ENCODE measurements around the gene ASB2.
A peak's percentile ranks its signal among the peaks of the same experiment; 100 is the strongest.

The ASB2 gene

GRCh38 chr14:93960108-93960475 is 16.3 kb downstream of the ASB2 start:
- DNase-seq: no peak

DNA sequence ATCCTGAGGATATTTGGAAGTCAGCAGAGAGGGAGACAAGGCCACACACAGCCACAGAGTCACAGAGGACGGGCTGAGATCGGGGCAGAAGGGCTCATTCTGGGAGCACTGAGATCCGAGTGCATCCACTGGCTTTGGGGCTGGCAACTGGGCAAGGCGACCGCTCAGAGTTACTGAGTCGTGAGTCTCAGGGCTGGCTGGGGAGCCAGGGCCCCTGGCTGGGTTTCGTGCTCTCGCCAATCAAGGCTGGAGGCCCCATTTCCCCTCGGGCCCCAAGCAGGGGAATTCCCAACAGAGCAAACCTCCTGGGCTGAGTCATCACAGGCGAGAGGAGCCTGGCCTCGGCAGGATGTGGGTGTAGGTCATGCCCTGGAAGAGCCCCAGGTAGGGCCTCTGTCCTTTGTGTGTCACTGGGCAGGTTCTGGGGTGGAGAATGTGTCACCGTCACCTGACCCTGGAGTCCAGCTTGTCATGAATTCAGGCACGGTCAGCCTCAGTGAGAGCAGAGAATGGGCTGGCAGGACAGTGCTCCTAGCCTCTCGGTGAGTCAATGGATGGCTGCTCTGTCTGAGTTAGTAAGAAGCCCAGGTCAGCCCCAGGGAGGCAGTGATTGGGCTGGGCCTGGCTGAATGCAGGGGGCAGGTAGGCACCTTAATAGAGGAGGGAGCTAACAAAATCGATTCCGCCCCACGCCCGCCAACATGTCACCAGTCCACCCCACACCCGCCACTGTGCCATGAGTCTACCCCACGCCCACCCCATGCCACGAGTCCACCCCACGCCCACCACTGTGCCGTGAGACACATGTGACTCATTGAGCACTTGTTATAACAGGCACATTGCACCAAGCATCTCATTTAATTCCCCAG is 16.9 kb downstream of the ASB2 start:
- DNase-seq: no peak

- no peak for DNase-seq
These were observed 17.7 kb downstream of the ASB2 start for GRCh38 chr14:93958567-93959238.

DNA sequence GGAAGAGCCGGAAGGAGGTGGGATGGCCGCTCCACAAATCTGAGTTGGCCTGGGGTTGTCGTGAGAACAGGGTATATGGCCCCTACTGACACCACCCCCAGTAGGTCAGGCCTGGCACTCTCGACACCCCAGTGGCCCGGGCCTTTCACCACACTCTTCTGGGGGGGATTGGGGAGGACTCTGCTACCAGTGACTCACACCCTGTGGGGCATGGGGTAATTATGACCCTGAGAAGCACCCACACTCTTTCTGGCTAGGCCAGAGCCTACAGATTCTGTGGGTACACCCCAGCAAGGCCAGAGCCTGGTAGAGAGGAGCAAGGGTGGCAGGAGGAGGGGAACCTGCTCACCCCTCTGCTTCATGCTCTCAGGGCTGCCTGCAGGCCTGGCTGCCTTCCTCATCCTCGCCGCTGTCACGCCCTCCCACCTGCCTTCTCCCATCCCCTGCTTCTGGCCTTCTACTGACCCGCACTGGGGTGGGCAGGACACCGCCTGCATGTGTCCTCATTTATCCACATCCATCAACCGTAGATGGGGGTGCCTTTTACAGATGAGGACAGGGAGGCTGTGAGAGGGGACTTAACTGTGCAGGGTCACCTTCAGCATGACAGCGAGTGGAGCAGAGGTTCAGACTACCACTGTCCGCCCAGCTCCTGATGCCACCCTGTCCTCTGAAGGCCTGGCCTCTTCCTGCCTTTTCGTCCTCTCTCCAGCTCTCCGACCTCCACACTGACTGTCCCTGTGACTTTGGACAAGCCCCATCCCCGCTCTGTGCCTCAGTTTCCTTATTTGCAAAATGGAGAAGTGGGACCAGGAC is 18.4 kb downstream of the ASB2 start:
- no peak for DNase-seq

DNA sequence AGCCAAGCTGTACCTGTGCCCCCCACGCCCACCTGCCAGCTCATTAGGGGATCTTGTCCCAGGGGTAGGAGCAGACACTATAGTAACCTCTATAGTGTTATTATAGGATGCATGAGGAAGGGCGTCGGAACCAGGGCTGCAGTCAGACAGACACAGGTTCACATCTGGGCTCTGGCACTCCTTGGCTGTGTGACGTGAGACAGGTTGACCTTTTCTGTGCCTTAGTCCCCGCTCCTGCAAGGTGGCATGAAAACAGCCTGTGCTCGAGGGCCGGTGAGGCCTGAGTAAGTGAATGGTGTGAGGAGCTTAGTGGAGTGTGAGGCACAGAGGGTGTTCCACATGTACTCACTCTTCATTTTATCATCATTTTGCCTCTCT is 19.0 kb downstream of the ASB2 start:
- DNase-seq: no peak

DNA sequence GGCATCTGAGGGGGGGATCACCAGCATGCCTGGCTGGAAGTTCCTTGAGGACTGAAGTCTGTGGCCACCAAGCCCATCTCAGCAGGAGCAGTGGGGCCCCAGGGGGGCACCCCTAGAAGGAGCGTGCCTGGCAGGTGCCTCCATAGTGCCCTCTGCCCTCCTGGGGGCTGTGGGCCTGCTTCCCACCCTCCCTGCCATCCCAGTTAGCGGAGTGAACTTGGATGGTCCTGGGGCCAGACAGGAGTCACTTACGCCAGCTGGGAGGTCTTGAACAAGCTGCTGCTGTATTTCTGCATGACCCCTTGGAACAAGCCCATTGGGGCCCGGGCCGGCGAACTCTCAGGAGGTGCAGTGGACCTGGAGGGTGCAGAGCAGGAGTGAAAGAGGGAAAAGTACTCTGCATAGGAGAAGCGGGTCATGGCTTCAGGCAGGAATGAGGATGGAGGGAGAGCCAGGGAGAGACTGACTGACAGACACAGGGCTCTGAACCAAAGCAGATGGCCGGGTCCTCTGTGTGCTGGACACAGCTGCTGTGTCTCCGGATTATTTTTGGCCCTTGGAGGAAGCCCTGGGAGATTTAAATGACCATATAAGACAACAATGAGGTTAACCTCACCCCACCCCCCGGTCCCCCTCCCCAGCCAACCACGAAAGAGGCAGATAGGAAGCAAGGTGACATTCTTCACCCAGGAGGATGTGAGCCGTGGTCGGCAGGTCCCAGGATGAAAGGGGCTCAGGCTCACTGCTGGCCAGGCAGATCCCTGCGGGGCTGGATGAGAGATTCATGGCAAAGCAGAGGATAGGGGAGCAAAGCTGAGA is 19.6 kb downstream of the ASB2 start:
- DNase-seq: no peak

DNA sequence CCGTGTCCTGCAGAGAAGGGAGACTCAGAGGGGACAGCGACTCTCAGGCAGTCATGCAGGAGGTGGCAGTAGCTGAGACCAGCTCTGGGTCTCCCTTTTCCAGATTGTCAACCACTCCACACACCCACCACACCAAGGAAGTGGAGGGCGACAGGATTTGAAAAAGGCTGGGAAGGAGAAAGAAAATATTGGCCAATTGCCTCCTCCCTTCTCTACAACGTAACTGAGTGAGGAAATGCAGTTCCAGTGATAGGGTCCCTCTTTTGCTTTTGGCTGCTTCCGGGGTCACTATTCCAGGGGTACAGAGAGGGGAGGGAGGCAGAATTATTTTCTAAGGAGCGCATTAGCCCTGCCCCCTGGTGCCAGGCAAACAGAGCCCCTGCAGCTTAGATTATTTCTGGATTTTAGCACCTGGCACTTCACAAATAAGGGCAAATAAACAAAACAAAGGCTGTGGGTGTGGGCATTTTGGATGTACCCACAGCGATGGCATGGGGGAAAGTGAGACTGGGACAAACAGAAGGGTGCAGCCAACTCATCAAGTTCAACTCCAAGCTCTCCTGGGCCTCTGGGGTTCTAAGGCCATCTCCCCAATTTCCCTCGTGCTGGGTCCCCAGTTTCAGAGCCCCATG is 20.4 kb downstream of the ASB2 start:
- DNase-seq: no peak

DNA sequence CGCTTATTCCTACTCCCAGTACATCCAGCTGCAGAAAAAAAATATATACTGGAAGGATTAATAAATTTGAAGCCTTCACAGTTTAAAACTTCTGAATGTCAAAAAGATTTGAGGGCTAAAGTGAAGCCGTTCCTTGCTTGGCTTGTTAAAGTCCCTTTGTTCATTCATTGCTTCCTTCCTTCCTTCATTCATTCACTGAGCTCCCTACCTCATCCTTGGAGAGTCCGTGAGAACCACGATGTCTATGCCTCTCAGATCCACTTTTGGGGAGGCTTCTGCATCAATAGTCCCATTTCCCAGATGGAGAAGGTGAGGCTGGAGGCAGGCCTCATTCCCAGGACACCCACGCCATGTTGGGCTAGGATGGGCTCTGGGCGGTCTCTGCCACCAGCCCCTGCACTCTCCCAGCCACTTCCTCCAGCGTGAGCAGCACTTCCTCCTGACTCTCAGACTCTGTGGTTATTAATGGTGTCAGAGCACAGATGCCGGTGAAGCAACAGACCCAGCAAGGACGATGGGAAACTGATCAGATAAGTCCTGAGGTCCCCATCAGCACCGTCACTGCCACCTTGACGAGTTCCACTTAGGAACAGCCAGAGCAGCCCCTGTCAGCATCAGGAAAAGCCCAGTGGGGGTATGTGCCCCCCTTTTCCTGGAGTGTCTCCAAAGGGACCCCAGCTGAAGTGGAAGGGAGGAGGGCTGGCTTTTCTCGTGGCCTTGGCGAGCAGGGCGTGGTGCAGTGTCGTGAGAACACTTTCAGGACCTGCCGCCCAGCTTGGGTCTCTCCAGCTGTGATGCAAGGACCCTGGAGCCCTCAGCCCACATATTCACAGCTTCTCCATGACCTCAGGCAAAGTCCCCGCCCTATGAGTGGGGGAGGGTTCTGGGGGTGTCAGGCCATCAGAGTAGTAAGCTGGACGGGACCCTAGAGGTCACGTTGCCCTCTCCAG is 21.2 kb downstream of the ASB2 start:
- DNase-seq: no peak

- DNase-seq: no peak
These were observed 21.9 kb downstream of the ASB2 start for GRCh38 chr14:93954516-93954830.

DNA sequence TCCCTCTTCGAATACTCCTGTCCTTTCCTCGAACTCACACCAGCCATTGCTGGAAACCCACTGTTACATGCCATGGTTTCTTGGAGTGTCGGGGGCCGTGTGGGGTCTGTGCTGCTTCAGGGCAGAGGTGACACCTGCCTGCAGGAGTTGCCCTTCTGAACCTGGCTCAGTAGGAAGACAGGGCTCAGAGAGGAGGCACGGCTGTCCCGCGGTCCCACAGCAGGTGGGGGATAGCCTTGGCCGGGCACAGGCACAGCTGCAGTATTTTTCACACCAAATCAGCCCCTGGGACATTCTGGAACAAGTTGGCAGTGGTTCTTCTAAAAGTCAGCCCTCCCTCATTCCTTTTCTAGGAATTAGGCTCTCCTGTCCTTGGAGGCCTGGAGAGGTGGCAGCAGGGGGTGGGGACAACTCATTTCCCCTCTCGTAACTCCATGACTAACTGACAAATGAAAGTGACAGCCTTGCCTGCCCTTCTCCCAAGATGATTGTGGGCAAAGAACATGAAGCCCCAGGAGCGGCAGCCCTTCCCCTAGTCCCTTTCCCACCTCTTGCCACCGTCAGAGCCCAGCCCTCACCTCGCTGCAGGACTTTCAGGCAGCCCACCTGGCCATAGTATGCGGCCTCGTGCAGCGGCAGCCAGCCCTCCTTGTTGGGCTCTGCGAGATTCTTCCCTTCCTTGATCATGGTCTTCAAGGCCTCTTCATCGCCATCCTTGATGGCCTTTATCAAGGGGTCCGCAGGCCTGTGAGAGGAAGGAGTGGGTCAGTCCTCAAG is 22.4 kb downstream of the ASB2 start:
- DNase-seq: no peak

GRCh38 chr14:93953263-93953662 is 23.1 kb downstream of the ASB2 start:
- DNase-seq: peak; percentile 45 to 46

DNA sequence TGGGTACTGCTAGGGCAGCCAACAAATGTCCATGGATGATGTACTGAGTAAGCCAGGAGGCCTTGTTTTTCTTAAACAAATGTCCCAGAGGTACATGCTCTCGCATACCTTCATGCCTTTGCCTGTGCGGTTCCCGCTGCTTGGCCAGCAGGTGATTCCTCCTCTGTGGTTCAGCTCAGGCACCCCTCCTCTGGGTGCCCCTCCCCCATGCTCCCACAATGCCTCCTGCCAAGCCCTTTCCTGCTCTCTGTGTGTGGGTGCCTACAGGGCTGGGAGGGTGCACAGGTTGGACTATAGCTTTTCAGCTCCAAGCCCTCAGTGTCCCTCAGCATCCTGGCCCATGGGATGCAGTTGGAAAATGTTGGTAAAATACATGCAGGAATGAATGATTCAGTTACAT is 23.5 kb downstream of the ASB2 start:
- DNase-seq: no peak

DNA sequence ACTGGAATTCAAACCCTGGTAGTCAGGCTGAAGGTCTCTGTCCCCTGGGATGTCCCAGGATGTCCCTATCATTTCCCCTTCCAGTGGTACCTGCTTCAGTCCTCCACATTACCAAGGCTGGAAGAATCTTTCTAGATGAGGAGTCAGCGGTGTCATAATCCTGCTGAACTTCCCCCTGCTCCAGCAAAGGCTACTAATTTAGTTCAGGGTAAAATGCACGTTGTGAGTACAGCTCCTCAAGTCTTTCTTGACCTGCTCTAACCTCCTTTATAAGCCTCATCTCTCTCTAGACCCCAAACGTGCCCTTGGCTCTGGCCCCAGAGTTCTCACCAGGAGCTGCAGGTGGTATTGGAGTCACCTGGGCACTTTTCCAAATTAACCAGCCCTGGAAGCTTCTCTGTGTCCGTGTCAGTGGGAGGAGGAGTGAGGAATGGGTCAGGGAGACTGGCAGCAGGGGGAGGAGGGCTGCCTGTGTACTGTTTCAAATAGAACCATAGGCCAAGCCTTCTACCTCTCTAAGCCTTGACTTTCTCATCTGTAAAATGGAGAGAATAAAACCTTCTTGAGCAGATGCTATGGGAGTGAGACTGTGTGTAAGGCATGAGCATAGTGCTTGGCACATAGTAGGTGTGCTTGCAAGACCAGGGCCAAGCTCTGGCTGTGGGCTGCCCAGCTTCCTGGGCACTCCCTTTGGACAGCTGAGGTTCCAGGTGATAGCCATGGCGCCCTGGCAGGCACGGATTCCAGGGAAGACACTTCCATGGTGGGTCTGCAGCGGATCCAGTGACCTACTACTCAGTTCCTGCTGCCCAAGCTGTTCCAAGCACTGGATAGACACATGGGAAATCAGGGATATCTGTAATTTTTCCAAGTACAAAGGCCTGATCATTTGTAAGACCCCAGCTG is 24.5 kb downstream of the ASB2 start:
- DNase-seq: no peak

DNA sequence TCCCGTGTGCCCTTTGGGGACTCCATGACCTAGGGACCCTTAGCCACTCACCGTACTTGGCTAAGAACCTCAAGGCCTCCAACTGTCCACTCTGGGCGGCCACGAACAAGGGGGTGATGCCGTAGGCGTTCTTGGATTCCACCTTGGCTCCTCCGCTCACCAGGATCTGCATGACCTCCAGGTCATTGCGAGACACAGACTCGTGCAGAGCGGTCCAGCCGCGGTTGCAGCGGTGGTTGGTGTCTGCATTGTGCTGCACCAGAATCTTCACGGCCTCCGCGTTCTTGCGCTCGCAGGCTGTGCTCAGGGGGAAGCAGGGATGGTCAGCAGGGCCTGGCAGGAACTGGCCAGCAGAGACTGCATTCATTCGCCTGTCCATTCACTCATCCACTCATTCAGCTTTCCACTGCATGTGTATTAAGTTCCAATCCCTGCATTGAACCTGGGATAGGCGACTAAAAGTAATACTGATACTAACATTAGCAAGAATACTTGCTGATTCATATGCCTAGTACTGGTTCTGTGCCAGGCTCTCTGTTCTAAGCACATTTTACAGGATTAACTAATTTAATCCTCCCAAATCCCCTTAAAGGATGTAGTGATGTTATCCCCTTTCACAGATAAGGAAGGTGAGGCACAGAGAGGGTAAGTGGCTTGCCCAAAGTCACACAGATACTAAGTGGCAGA is 25.3 kb downstream of the ASB2 start:
- no peak for DNase-seq

DNA sequence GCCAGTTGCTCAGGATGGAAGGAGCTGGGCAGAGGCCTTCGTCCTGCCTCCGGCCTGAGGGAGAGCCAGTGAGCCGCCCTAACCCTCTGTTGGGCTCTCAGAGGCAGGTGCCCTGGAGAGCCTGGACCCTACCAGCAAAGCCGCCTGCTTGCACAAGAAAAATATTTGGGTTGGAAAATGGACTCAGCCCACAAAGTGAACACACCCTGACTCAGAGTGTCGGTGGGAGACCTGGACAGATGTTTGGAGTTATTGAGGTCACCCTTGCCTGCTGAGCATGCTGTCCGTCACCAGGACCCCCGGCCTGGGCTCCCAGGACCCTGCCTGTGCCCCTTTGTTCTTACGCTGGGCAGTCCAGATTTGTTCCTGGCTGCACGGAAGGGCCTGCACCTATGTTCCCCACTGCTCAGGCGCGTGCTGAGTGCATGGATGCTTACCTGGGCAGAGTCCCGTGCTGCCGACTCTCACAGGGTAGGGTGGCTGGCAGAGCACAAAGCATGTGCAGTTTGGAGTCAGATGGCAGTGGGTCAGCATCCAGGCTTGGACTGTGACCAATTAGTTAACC is 26.8 kb downstream of the ASB2 start:
- no peak for DNase-seq

- DNase-seq: no peak
These were observed 29.1 kb downstream of the ASB2 start for GRCh38 chr14:93947282-93947681.

DNA sequence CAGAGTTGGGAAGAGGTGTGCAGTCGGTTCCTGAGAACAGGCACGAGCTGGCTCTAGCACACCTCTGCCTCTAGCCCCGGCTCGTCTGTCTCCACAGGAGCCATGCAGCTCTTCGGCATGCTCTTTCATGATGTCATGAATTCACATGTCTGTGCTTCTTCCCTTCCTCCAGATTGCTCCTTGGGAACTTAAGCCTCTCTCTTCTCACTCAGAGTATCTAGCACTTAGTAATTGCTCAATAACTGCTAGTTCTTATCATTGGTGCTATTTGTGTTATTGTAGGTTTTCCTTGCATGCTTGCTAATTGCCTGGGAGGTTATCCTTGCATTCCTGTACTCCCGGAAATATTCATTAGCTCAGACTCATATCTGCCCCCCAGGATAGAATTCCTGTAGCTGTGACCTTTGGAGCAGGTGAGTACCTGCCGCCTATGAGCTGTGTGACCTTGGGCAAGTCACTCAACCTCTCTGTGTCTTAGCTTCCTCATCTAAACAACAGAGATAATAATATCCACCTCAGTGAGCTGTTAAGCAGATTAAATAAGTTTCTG is 29.8 kb downstream of the ASB2 start:
- DNase-seq: no peak

- no peak for DNase-seq
These were observed 30.3 kb downstream of the ASB2 start for GRCh38 chr14:93946104-93946503.

Data from SHP77 (cell line).